Hematopoietic multipotent progenitor cell treated with erythropoietin and hydrocortisone succinate and interleukin-3 and kit ligand, for 6 days (in vitro differentiated cells): ENCODE results near the gene DNAJB2.

Experiments
- DNase-seq: peaks from one replicate; pipeline ENCODE4 v3.0.0-alpha.2; 2015

The DNAJB2 gene

GRCh38 chr2:219261024-219261855 lies 17.9 kb upstream of the DNAJB2 start:
- DNase-seq = no peak

- no peak for DNase-seq
Measured at GRCh38 chr2:219266232-219266631, 12.9 kb upstream of the DNAJB2 start.

- no peak for DNase-seq
Measured at GRCh38 chr2:219266886-219267285, 12.3 kb upstream of the DNAJB2 start.

GRCh38 chr2:219268294-219268693 lies 10.9 kb upstream of the DNAJB2 start:
- no peak for DNase-seq

GRCh38 chr2:219269362-219270054 lies 9.7 kb upstream of the DNAJB2 start:
- DNase-seq = no peak

GRCh38 chr2:219270055-219270372 lies 9.2 kb upstream of the DNAJB2 start:
- no peak for DNase-seq

GRCh38 chr2:219271021-219271420 lies 8.1 kb upstream of the DNAJB2 start:
- DNase-seq = no peak

- no peak for DNase-seq
Measured at GRCh38 chr2:219272356-219272755, 6.8 kb upstream of the DNAJB2 start.

- no peak for DNase-seq
Measured at GRCh38 chr2:219272995-219273394, 6.2 kb upstream of the DNAJB2 start.

- DNase-seq = no peak
Measured at GRCh38 chr2:219273937-219274336, 5.2 kb upstream of the DNAJB2 start.

- DNase-seq = no peak
Measured at GRCh38 chr2:219274361-219274921, 4.7 kb upstream of the DNAJB2 start.

- peak; percentile 83 for DNase-seq
Measured at GRCh38 chr2:219277703-219278654, 1.2 kb upstream of the DNAJB2 start.

GRCh38 chr2:219278655-219279150 lies 463 bp upstream of the DNAJB2 start:
- DNase-seq = no peak

GRCh38 chr2:219279916-219280516 lies 850 bp downstream of the DNAJB2 start:
- peak; percentile 45 for DNase-seq

GRCh38 chr2:219280651-219281050 lies 1.5 kb downstream of the DNAJB2 start:
- DNase-seq = no peak

GRCh38 chr2:219281588-219281987 lies 2.4 kb downstream of the DNAJB2 start:
- no peak for DNase-seq

GRCh38 chr2:219282375-219282774 lies 3.2 kb downstream of the DNAJB2 start:
- DNase-seq = no peak

GRCh38 chr2:219282943-219283581 lies 3.9 kb downstream of the DNAJB2 start:
- DNase-seq = no peak

GRCh38 chr2:219284501-219285372 lies 5.6 kb downstream of the DNAJB2 start:
- no peak for DNase-seq

GRCh38 chr2:219285373-219285735 lies 6.2 kb downstream of the DNAJB2 start:
- DNase-seq = no peak

GRCh38 chr2:219285894-219286425 lies 6.8 kb downstream of the DNAJB2 start:
- peak; percentile 64 for DNase-seq
